ENCODE results near the gene CBFA2T2. TPM values are rescaled to one million over a fixed set of nuclear protein-coding genes. Genes with fewer than 3 reads are reported as not detected.

Gene CBFA2T2
- total and polyA plus RNA-seq, 2 of the 4 experiments (the other 2 are of a cell fraction) = 3.8 to 6.2 TPM

DNA sequence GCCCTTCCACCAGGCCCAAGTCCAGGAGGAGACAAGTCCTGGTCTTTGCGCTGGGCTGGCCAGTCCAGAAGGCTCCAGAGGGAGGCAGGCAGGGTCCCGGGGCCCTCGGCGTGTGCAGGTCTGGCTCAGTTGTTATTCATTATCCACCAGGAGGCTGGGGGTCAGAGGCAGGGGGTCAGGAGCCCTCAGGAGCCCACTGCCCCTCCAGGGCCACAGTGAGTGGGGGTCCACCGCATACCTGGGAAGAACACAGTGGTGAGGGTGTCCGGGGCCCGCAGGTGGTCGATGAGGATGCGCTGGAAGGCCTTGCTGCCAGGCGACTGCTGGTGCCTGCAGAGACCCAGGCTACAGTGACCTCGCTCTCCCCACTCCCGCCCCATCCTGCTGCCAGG lies 167.8 kb downstream of the CBFA2T2 start:
- no TSS peak for BruUV-seq (replicated peaks)
- dilution Hi-C loops (cut with HindIII; ENCODE audit: low sequenced_read_pairs, unreplicated experiment) = no loop called here

More for the DNA sequence above, 167.8 kb downstream of the CBFA2T2 start:
- H3K4me2 ChIP-seq (ENCODE audit: low read depth, low read length) = no peak overlapping the region
- H2BK5ac ChIP-seq (ENCODE audit: low read depth, low read length, poor library complexity, severe bottlenecking) = no peak overlapping the region
- no peaks in the 10 kb centered on the region for H4K20me1 ChIP-seq (ENCODE audit: insufficient read depth, low read length)
- H2BK120ac ChIP-seq (ENCODE audit: low read depth, low read length) = no peak overlapping the region
- in situ Hi-C loops (cut with MboI; ENCODE audit: low sequenced_read_pairs) = no loop called here
- H3K9me1 ChIP-seq (ENCODE audit: insufficient read depth, low read length) = peaks cover 6% of the 10 kb centered on the region
- no peak overlapping the region for H3K9ac ChIP-seq (ENCODE audit: low read depth, low read length)
- DNase-seq (no peak), ATAC-seq (ENCODE audit: low read depth) (no peak)
- H3K4me1 ChIP-seq (ENCODE audit: control insufficient read depth, insufficient read depth, low read length) = peaks cover 1% of the 10 kb centered on the region; the same call in 1 of the 2 replicates
- H3K56ac ChIP-seq (ENCODE audit: extremely low read depth, insufficient read depth, low read length) = no peak overlapping the region
- no peaks in the 10 kb centered on the region for H3K9me3 ChIP-seq (ENCODE audit: control insufficient read depth, insufficient read depth, low read length)
- no peak overlapping the region for H3K4ac ChIP-seq (ENCODE audit: low read depth, low read length)
- ChIA-PET CTCF (no interaction called here), POLR2A (ENCODE audit: unreplicated experiment) (no interaction called here)
- H2BK20ac ChIP-seq (ENCODE audit: low read depth, low read length) = no peak overlapping the region
- H4K8ac ChIP-seq (ENCODE audit: low read depth in 2 of 2, low read length in 2 of 2) = no peak overlapping the region
- no peak overlapping the region for H3K4me3 ChIP-seq (ENCODE audit: insufficient read depth, low read depth, low read length)
- H2AK5ac ChIP-seq (ENCODE audit: low read depth, low read length) = no peak overlapping the region
- peaks cover 1 to 11% of the 10 kb centered on the region in 2 experiments; a peak in 3 of 4 replicates for H3K79me1 ChIP-seq (ENCODE audit: low read depth in 1 of 2, low read length in 2 of 2)
- no peak for TF ChIP-seq POLR2A (IDR thresholded peaks at IDR 0.05; ENCODE audit: low read depth, low read length)
- H3K27me3 ChIP-seq (ENCODE audit: control insufficient read depth, insufficient read depth, low read length) = no peaks in the 10 kb centered on the region
- no peak overlapping the region for H2AFZ ChIP-seq (replicated peaks; ENCODE audit: low read length, poor library complexity)
- peaks cover 19% of the 10 kb centered on the region; the same call in 1 of the 2 replicates for H3K36me3 ChIP-seq (ENCODE audit: control insufficient read depth, insufficient read depth, low read length)
- no peak overlapping the region for H3K27ac ChIP-seq (ENCODE audit: insufficient read depth, low read length)
- no peak overlapping the region for H3K14ac ChIP-seq (replicated peaks; ENCODE audit: low read depth, low read length)
- no peak overlapping the region for H4K5ac ChIP-seq (ENCODE audit: low read depth, low read length)
- intact Hi-C loops (cut with micrococcal nuclease) = no loop called here
- H3K23ac ChIP-seq (ENCODE audit: low read depth, low read length) = no peak overlapping the region
- H4K91ac ChIP-seq (ENCODE audit: insufficient read depth, low read depth, low read length) = no peak overlapping the region
- no peak overlapping the region for H3K18ac ChIP-seq (ENCODE audit: low read depth, low read length)
- 100% methylated on average over 1 of the region's 12 CpGs; no CpG with 5 or more reads in 1 of the 2 experiments for WGBS, 2 experiments (ENCODE audit: extremely low coverage in 2 of 2, insufficient read length in 1 of 2)
- no peak overlapping the region for H2AK9ac ChIP-seq (replicated peaks; ENCODE audit: low read depth, low read length, poor library complexity)
- H2BK15ac ChIP-seq (ENCODE audit: low read depth, low read length) = no peak overlapping the region

All from IMR-90 (cell line).